ENCODE results near the gene DNAJC1. TPM values are rescaled to one million over a fixed set of nuclear protein-coding genes. Genes with fewer than 3 reads are reported as not detected.

The DNAJC1 gene
- total and polyA plus RNA-seq, 2 of the 8 experiments (the other 6 are each of a cell fraction or from before 2014, with no cell fraction given): 6.8 to 14.8 TPM

DNA sequence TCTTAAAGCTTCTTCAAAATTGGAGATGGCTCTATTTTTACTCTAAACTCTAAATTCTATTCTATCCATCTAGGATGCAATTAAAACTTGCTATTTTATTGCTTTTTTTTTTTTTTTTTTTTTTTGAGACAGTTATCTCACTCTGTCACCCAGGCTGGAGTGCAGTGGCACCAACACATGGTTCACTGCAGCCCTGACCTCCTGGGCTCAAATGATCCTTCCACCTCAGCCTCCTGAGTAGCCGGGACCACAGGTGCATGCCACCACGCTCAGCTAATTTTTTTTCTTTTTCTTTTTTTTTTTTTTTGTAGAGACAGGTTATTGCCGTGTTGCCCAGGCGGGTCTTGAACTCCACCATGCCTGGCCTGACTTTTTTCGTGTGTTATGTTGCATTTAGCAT lies 41.2 kb downstream of the DNAJC1 start:
- H4K5ac ChIP-seq (ENCODE audit: insufficient read length, low read depth, low read length): no peak overlapping the region
- no peaks in the 10 kb centered on the region for H3K79me2 ChIP-seq (ENCODE audit: control insufficient read depth in 1 of 2, insufficient read depth in 2 of 2, low read length in 2 of 2)
- WGBS, 2 experiments (ENCODE audit: extremely low coverage in 1 of 2, insufficient coverage in 1 of 2, insufficient read length in 1 of 2, insufficient replicate concordance in 2 of 2, low coverage in 1 of 2, low lambda C conversion rate in 2 of 2, missing lambda C conversion rate in 1 of 2): 88% methylated on average over 4 of the region's 5 CpGs; no CpG with 5 or more reads in 1 of the 2 experiments
- no peak for TF ChIP-seq USF2 (IDR thresholded peaks at IDR 0.05; ENCODE audit: low read length)
- TF ChIP-seq CEBPB (IDR thresholded peaks at IDR 0.05; ENCODE audit: low read depth, low read length): no peak
- no peak for TF ChIP-seq NRF1 (IDR thresholded peaks at IDR 0.05; ENCODE audit: low read depth, low read length)
- no peak for TF ChIP-seq POU5F1 (IDR thresholded peaks at IDR 0.05; ENCODE audit: low read depth, low read length)
- no peak for TF ChIP-seq EGR1 (IDR thresholded peaks at IDR 0.05; ENCODE audit: borderline replicate concordance, low read depth, low read length)
- TF ChIP-seq KDM5A (IDR thresholded peaks at IDR 0.05; ENCODE audit: low read length): no peak
- TF ChIP-seq SIN3A (conservative IDR thresholded peaks at IDR 0.05 in 1 of 2, IDR thresholded peaks at IDR 0.05 in 1 of 2; ENCODE audit: low read depth in 1 of 2, low read length in 2 of 2): no peak
- no peak for TF ChIP-seq RNF2 (IDR thresholded peaks at IDR 0.05; ENCODE audit: borderline replicate concordance, low read depth, low read length, missing control alignments, poor library complexity, severe bottlenecking)
- TF ChIP-seq, protein P1, sequence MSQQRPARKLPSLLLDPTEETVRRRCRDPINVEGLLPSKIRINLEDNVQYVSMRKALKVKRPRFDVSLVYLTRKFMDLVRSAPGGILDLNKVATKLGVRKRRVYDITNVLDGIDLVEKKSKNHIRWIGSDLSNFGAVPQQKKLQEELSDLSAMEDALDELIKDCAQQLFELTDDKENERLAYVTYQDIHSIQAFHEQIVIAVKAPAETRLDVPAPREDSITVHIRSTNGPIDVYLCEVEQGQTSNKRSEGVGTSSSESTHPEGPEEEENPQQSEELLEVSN (IDR thresholded peaks at IDR 0.05): no peak
- no peak for TF ChIP-seq BACH1 (IDR thresholded peaks at IDR 0.05; ENCODE audit: low read length)
- TF ChIP-seq KDM4A (IDR thresholded peaks at IDR 0.05; ENCODE audit: low read depth, low read length, severe bottlenecking): no peak

More for the DNA sequence above, 41.2 kb downstream of the DNAJC1 start:
- H2AK5ac ChIP-seq (ENCODE audit: low read depth, low read length): no peak overlapping the region
- H3K14ac ChIP-seq (ENCODE audit: insufficient read length): no peak overlapping the region
- no peak overlapping the region for H3K27ac ChIP-seq (ENCODE audit: low read depth, low read length)
- H3K18ac ChIP-seq (ENCODE audit: extremely low read depth, low read length): no peak overlapping the region
- no peaks in the 10 kb centered on the region for H3K23me2 ChIP-seq (ENCODE audit: low read depth, low read length)
- H3K4me1 ChIP-seq (replicated peaks in 1 of 4; ENCODE audit: control insufficient read depth in 3 of 4, insufficient read depth in 4 of 4, low read length in 3 of 4): no peaks in the 10 kb centered on the region
- H3K27me3 ChIP-seq (replicated peaks in 1 of 4; ENCODE audit: control insufficient read depth in 3 of 4, extremely low read depth in 1 of 4, insufficient read depth in 3 of 4, low read length in 3 of 4): no peaks in the 10 kb centered on the region
- H2BK5ac ChIP-seq (ENCODE audit: low read depth, low read length): no peak overlapping the region
- H3K9ac ChIP-seq (replicated peaks in 1 of 4; ENCODE audit: extremely low read depth in 1 of 4, low read depth in 3 of 4, low read length in 3 of 4): no peak overlapping the region
- no peaks in the 10 kb centered on the region for H3K79me1 ChIP-seq (ENCODE audit: low read depth, low read length)
- H3K23ac ChIP-seq (ENCODE audit: insufficient read length): no peak overlapping the region
- no peak overlapping the region for H2BK20ac ChIP-seq (ENCODE audit: low read length)
- no peak overlapping the region for H2BK12ac ChIP-seq (ENCODE audit: low read depth, low read length)
- H3K4me2 ChIP-seq (ENCODE audit: insufficient read depth in 1 of 2, low read depth in 2 of 2, low read length in 2 of 2): no peak overlapping the region
- FAIRE-seq (no peak), DNase-seq (ENCODE audit: low read depth in 1 of 2, low spot score in 2 of 2) (no peak)
- H3K56ac ChIP-seq (replicated peaks; ENCODE audit: insufficient read length, low read depth, low read length): no peak overlapping the region
- H3K4ac ChIP-seq (replicated peaks; ENCODE audit: insufficient read length, low read depth, low read length): no peak overlapping the region
- no peak overlapping the region for H3K4me3 ChIP-seq (ENCODE audit: extremely low read depth in 1 of 4, insufficient read depth in 2 of 4, low read depth in 3 of 4, low read length in 4 of 4)
- H3K36me3 ChIP-seq (ENCODE audit: control insufficient read depth in 2 of 4, insufficient read depth in 4 of 4, low read length in 3 of 4): no peaks in the 10 kb centered on the region
- H3K9me3 ChIP-seq (ENCODE audit: insufficient read depth in 2 of 2, low read depth in 1 of 2, low read length in 1 of 2): peaks cover 0 to 4% of the 10 kb centered on the region in 2 experiments; a peak in 1 of 4 replicates
- CTCF ChIA-PET (ENCODE audit: partially characterized antibody): no interaction called here
- no peak overlapping the region for H2AFZ ChIP-seq (ENCODE audit: low read length)
- no peaks in the 10 kb centered on the region for H4K20me1 ChIP-seq (replicated peaks in 1 of 2; ENCODE audit: control insufficient read depth in 1 of 2, insufficient read depth in 2 of 2, low read length in 2 of 2)
- no peak overlapping the region for H4K8ac ChIP-seq (ENCODE audit: extremely low read depth, insufficient read depth, low read length)
- POLR2A ChIA-PET (ENCODE audit: partially characterized antibody): no interaction called here
- H4K91ac ChIP-seq (replicated peaks; ENCODE audit: insufficient read length, low read length): no peak overlapping the region
- no peak overlapping the region for H2BK120ac ChIP-seq (replicated peaks; ENCODE audit: low read depth, low read length)
- H2BK15ac ChIP-seq (ENCODE audit: low read length): no peak overlapping the region
